Left hindlimb (tissue), 1 donor: ENCODE measurements around the gene ADGRF1.

Experiments used
- DNase-seq: peaks from one replicate; pipeline ENCODE4 v3.0.0-alpha.2; 2018

The ADGRF1 gene

GRCh38 chr6:46973029-46973428 is 69.1 kb downstream of the ADGRF1 start:
- DNase-seq = no peak

GRCh38 chr6:46972531-46972930 is 69.6 kb downstream of the ADGRF1 start:
- DNase-seq = no peak

- no peak for DNase-seq
Measured at GRCh38 chr6:46969206-46969605, 72.9 kb downstream of the ADGRF1 start.

- no peak for DNase-seq
Measured at GRCh38 chr6:46967826-46968349, 74.2 kb downstream of the ADGRF1 start.

GRCh38 chr6:46964716-46965519 is 77.2 kb downstream of the ADGRF1 start:
- no peak for DNase-seq

GRCh38 chr6:46963626-46964025 is 78.5 kb downstream of the ADGRF1 start:
- DNase-seq = no peak

- no peak for DNase-seq
Measured at GRCh38 chr6:46963039-46963438, 79.1 kb downstream of the ADGRF1 start.

- DNase-seq = no peak
Measured at GRCh38 chr6:46961711-46962110, 80.4 kb downstream of the ADGRF1 start.

- no peak for DNase-seq
Measured at GRCh38 chr6:46961232-46961631, 80.9 kb downstream of the ADGRF1 start.

GRCh38 chr6:46959419-46959818 is 82.7 kb downstream of the ADGRF1 start:
- no peak for DNase-seq

GRCh38 chr6:46956409-46956808 is 85.7 kb downstream of the ADGRF1 start:
- DNase-seq = no peak

GRCh38 chr6:46954837-46955451 is 87.2 kb downstream of the ADGRF1 start:
- peak; percentile 35 for DNase-seq

GRCh38 chr6:46953921-46954320 is 88.2 kb downstream of the ADGRF1 start:
- DNase-seq = no peak

- peak; percentile 69 for DNase-seq
Measured at GRCh38 chr6:46949632-46950280, 92.4 kb downstream of the ADGRF1 start.

GRCh38 chr6:46948699-46949098 is 93.4 kb downstream of the ADGRF1 start:
- DNase-seq = peak; percentile 34
